Panc1 (cell line): ENCODE data around the gene ITGB8. TPM values are rescaled to one million over a fixed set of nuclear protein-coding genes. Genes with fewer than 3 reads are reported as not detected.

ENCODE experiments used
- ATAC-seq: fragments of 200-7000 bp; cut with Tn5 transposase; 2 replicates; pipeline ENCODE4 v1.9.1; 2020; ENCODE audit warnings: mild to moderate bottlenecking, moderate library complexity
- BruUV-seq: library from RNA; stranded (reverse); fragments of 400-500 nt; replicated peaks from 2 replicates; lab custom pipeline; 2021; lab: Mats Ljungman, UMichigan
- CTCF ChIA-PET: fragments of 300-600 bp; sonication (Branson Sonifier 250); formaldehyde crosslinking; loops from one replicate; lab custom pipeline; 2022; ENCODE audit warnings: antibody characterized with exemption; lab: Charles Lee
- POLR2A ChIA-PET: fragments of 300-600 bp; sonication (Branson Sonifier 250); formaldehyde crosslinking; loops from one replicate; lab custom pipeline; 2022; ENCODE audit warnings: antibody characterized with exemption; lab: Charles Lee
- DNase-seq: peaks from one replicate; pipeline ENCODE4 v3.0.0-alpha.2; 2010; ENCODE audit warnings: low read depth, low spot score
- H3K27ac ChIP-seq: 2 replicates; pipeline ENCODE4 v1.5.1; 2011; ENCODE audit warnings: mild to moderate bottlenecking, low read length, inconsistent platforms
- H3K27me3 ChIP-seq: fragments of 200-500 bp; sonication (Bioruptor generic); 2 replicates; pipeline ENCODE4 v1.6.0; 2014; ENCODE audit warnings: low read length, inconsistent platforms; ENCODE audit not compliant: control insufficient read depth, insufficient read depth
- H3K36me3 ChIP-seq: fragments of 200-500 bp; sonication (Bioruptor generic); 2 replicates; pipeline ENCODE4 v1.5.1; 2014; ENCODE audit warnings: inconsistent platforms, mild to moderate bottlenecking, low read length, moderate library complexity; ENCODE audit not compliant: control insufficient read depth, insufficient read depth
- H3K4me1 ChIP-seq: 2 replicates; pipeline ENCODE4 v1.5.1; 2011; ENCODE audit warnings: inconsistent platforms, mild to moderate bottlenecking, low read length, moderate library complexity; ENCODE audit not compliant: control insufficient read depth, insufficient read depth
- H3K4me3 ChIP-seq, 2 experiments: 2 replicates each; pipeline ENCODE4 v1.5.1; 2011 to 2012; ENCODE audit warnings: low read depth in 2 of 2, low read length in 2 of 2, mild to moderate bottlenecking in 2 of 2, inconsistent platforms in 1 of 2, moderate library complexity in 1 of 2
- H3K9me3 ChIP-seq: fragments of 200-500 bp; sonication (Bioruptor generic); 2 replicates; pipeline ENCODE4 v1.5.1; 2014; ENCODE audit warnings: low read depth, mild to moderate bottlenecking, inconsistent platforms, low read length, moderate library complexity; ENCODE audit not compliant: control insufficient read depth, insufficient read depth
- CTCF ChIP-seq: fragments of 450-650 bp; IDR thresholded peaks from 2 replicates; pipeline ENCODE4 v1.5.1; 2017; ENCODE audit warnings: mild to moderate bottlenecking
- POLR2AphosphoS5 ChIP-seq: IDR thresholded peaks from 2 replicates; pipeline ENCODE4 v1.6.1; 2012; ENCODE audit warnings: mild to moderate bottlenecking, low read depth, low read length, moderate library complexity
- SIN3A ChIP-seq: IDR thresholded peaks from 2 replicates; pipeline ENCODE4 v1.6.1; 2012; ENCODE audit warnings: low read depth, mild to moderate bottlenecking, low read length, moderate library complexity, borderline replicate concordance; ENCODE audit not compliant: insufficient read depth
- TCF7L2 ChIP-seq: IDR thresholded peaks from 2 replicates; pipeline ENCODE4 v1.6.1; 2011; ENCODE audit warnings: mild to moderate bottlenecking, low read depth, low read length, inconsistent platforms
- in situ Hi-C: cut with HindIII; loops from 2 replicates; pipeline ENCODE4 v1.10.0; 2016; ENCODE audit warnings: low sequenced_read_pairs, low pct_unique_long_range_greater_than_20kb
- intact Hi-C: fragments of 100-400 bp; cut with micrococcal nuclease; formaldehyde crosslinking; loops from one replicate; pipeline ENCODE4 v1.10.0; 2022; ENCODE audit not compliant: unreplicated experiment
- total RNA-seq: library from RNA; stranded (reverse); gene quantifications from one replicate; pipeline ENCODE4 v1.2.1, GENCODE V29; 2021; ENCODE audit not compliant: unreplicated experiment
- TF ChIP-seq, protein P1 (sequence below), 2 experiments: IDR thresholded peaks; 2 replicates each; pipeline ENCODE4 v1.6.1; 2011 to 2012; ENCODE audit warnings: low read depth in 2 of 2, control low read depth in 1 of 2, low read length in 1 of 2, mild to moderate bottlenecking in 1 of 2, moderate library complexity in 1 of 2; ENCODE audit not compliant: insufficient read depth in 1 of 2

The ITGB8 gene
- total RNA-seq, 1 experiment from 2014 or later = 4.9 TPM

- intact Hi-C loops = no loop called here
- CTCF ChIA-PET = no interaction called here
- TF ChIP-seq, protein P1, sequence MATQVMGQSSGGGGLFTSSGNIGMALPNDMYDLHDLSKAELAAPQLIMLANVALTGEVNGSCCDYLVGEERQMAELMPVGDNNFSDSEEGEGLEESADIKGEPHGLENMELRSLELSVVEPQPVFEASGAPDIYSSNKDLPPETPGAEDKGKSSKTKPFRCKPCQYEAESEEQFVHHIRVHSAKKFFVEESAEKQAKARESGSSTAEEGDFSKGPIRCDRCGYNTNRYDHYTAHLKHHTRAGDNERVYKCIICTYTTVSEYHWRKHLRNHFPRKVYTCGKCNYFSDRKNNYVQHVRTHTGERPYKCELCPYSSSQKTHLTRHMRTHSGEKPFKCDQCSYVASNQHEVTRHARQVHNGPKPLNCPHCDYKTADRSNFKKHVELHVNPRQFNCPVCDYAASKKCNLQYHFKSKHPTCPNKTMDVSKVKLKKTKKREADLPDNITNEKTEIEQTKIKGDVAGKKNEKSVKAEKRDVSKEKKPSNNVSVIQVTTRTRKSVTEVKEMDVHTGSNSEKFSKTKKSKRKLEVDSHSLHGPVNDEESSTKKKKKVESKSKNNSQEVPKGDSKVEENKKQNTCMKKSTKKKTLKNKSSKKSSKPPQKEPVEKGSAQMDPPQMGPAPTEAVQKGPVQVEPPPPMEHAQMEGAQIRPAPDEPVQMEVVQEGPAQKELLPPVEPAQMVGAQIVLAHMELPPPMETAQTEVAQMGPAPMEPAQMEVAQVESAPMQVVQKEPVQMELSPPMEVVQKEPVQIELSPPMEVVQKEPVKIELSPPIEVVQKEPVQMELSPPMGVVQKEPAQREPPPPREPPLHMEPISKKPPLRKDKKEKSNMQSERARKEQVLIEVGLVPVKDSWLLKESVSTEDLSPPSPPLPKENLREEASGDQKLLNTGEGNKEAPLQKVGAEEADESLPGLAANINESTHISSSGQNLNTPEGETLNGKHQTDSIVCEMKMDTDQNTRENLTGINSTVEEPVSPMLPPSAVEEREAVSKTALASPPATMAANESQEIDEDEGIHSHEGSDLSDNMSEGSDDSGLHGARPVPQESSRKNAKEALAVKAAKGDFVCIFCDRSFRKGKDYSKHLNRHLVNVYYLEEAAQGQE (IDR thresholded peaks at IDR 0.05; ENCODE audit: insufficient read depth in 1 of 2, low read depth in 2 of 2, low read length in 1 of 2) = no peak
- no peak for TF ChIP-seq CTCF
- no peak for TF ChIP-seq TCF7L2
- in situ Hi-C loops = no loop called here
- no peaks in the 10 kb centered on the region for H3K27me3 ChIP-seq
- DNase-seq = no peak
- no peak for ATAC-seq
- no peaks in the 10 kb centered on the region for H3K36me3 ChIP-seq
- POLR2A ChIA-PET = no interaction called here
- no peak overlapping the region for H3K27ac ChIP-seq
- H3K9me3 ChIP-seq = no peaks in the 10 kb centered on the region
- H3K4me1 ChIP-seq = no peaks in the 10 kb centered on the region
- no TSS peak for BruUV-seq
- H3K4me3 ChIP-seq = no peak overlapping the region
These were observed 62.9 kb downstream of the ITGB8 start for GRCh38 chr7:20393616-20394015.

DNA sequence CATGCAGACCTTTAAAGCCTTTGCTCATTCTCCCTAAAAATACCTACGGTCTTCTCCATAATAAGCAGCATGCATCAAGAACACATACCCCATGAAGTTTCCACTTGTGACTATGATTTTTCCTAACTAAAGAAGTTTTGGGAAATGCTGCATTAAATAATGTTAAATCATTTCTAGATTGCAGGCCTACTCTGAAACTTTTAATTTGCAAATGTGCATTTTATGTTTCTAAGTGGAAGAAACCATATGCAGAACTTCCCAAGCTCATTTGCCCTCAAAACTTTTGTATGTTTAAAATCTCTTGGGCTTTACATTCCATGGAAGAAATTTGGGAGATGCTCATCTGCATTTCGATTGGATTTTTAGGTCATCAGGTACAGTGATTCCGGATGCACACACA is 63.6 kb downstream of the ITGB8 start:
- H3K27me3 ChIP-seq = no peaks in the 10 kb centered on the region
- no peak for TF ChIP-seq POLR2AphosphoS5
- no peak for TF ChIP-seq SIN3A
- TF ChIP-seq CTCF = no peak
- TF ChIP-seq TCF7L2 = no peak
- no peak overlapping the region for H3K27ac ChIP-seq
- intact Hi-C loops = no loop called here
- H3K4me1 ChIP-seq = no peaks in the 10 kb centered on the region
- no peak for ATAC-seq
- ChIA-PET CTCF (no interaction called here), POLR2A (no interaction called here)
- no peaks in the 10 kb centered on the region for H3K9me3 ChIP-seq
- H3K36me3 ChIP-seq = no peaks in the 10 kb centered on the region
- no peak for DNase-seq
- no TSS peak for BruUV-seq
- no peak overlapping the region for H3K4me3 ChIP-seq
- in situ Hi-C loops = no loop called here
